Measurements from ENCODE around the gene UGT1A9. TPM values are rescaled to one million over a fixed set of nuclear protein-coding genes. Genes with fewer than 3 reads are reported as not detected.
"Not testable (repeated sequence)": the region's sequence is repeated elsewhere in the genome, so short reads cannot be mapped to it uniquely, and the experiment has no call there.

Gene UGT1A9
- total and polyA plus RNA-seq, 2 experiments from 2014 or later = not detected

DNA sequence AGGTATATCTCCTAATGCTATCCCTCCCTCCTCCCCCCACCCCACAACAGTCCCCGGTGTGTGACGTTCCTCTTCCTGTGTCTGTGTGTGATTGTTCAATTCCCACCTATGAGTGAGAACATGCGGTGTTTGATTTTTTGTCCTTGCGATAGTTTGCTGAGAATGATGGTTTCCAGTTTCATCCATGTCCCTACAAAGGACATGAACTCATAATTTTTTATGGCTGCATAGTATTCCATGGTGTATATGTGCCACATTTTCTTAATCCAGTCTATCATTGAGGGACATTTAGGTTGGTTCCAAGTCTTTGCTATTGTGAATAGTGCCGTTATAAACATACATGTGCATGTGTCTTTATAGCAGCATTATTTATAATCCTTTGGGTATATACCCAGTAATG, 29.1 kb downstream of the UGT1A9 start:
- not testable (repeated sequence) for ATAC-seq; DNase-seq (ENCODE audit: low spot score)

DNA sequence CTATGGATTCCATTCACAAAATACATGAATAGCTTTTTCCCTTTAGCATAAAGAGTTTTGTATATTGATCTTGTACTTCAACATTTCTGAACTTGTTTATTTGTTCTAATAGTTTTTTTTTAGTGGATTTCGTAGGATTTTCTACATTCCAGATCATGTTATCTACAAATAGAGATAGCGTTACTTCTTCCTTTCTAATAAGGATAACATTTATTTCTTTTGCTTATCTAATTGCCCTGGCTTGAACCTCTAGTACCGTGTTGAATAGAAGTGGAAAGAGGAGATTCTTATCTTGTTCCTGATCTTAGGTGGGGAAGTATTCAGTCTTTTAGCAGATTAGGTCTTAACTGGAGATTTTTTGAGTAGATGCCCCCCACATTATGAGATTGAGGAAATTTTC, 30.5 kb downstream of the UGT1A9 start:
- peaks cover 5% of the 10 kb centered on the region; the same call in 2 of the 3 replicates for H3K4me1 Mint-ChIP-seq

More for the DNA sequence above, 29.1 kb downstream of the UGT1A9 start:
- not testable (repeated sequence) for H3K4me3 ChIP-seq; H3K4me1 ChIP-seq (ENCODE audit: insufficient read depth); H3K9me2 ChIP-seq (ENCODE audit: insufficient read depth); H3K27me3 Mint-ChIP-seq (ENCODE audit: insufficient read depth, low read depth, poor library complexity); H3F3A ChIP-seq (replicated peaks; ENCODE audit: low read depth); H3K27ac ChIP-seq (ENCODE audit: low read depth); H4K20me1 ChIP-seq (replicated peaks; ENCODE audit: insufficient read depth); H3K27me3 ChIP-seq (ENCODE audit: insufficient read depth); H3K9me3 Mint-ChIP-seq; H3K4me1 Mint-ChIP-seq; H3K4me2 ChIP-seq; H2AFZ ChIP-seq; H3K27ac Mint-ChIP-seq; H3K4me3 Mint-ChIP-seq; H3K79me2 ChIP-seq (replicated peaks; ENCODE audit: insufficient read depth); H3K36me3 ChIP-seq (ENCODE audit: insufficient read depth); H3K36me3 Mint-ChIP-seq (ENCODE audit: low read depth)

DNA sequence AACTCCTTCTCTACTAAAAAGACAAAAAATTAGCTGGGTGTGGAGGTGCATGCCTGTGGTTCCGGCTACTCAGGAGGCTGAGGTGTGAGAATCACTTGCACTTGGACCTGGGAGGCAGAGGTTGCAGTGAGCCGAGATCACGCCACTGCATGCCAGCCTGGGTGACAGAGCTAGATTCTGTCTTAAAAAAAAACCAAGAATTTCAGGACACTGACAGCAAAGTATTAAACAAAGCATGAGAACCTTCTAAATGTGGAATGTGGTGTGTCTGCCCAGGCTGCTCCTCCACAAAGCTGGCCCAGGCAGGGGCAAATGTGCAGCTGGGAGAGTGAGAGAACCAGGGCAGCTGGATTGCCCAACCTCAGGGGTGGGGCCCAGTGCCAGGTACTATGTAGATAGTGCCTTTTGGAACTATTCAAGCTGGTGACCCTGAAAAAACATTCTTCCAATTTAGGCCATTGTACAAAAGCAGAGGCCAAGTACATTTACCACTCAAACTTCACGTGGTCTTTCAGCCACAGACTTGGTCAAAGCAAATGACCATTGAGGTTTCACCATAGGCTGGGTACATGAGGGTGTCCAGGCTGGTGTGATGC, 34.3 kb downstream of the UGT1A9 start:
- DNase-seq (ENCODE audit: low spot score) (no peak), ATAC-seq (no peak)
- Histone ChIP-seq H3K27ac (ENCODE audit: low read depth) (no peak overlapping the region), H2AFZ (no peak overlapping the region), H3K4me1 (ENCODE audit: insufficient read depth) (no peaks in the 10 kb centered on the region), H3K27me3 (ENCODE audit: insufficient read depth) (no peaks in the 10 kb centered on the region), H3F3A (replicated peaks; ENCODE audit: low read depth) (no peaks in the 10 kb centered on the region), H3K79me2 (replicated peaks; ENCODE audit: insufficient read depth) (no peaks in the 10 kb centered on the region), H3K4me2 (no peak overlapping the region), H3K4me3 (no peak overlapping the region), H4K20me1 (replicated peaks; ENCODE audit: insufficient read depth) (no peaks in the 10 kb centered on the region), H3K9me2 (ENCODE audit: insufficient read depth) (peaks cover 5% of the 10 kb centered on the region; the same call in 1 of the 2 replicates), H3K36me3 (ENCODE audit: insufficient read depth) (no peaks in the 10 kb centered on the region)
- Mint-ChIP-seq H3K27me3 (ENCODE audit: insufficient read depth, low read depth, poor library complexity) (peaks cover 2% of the 10 kb centered on the region), H3K4me3 (no peak overlapping the region), H3K36me3 (ENCODE audit: low read depth) (no peaks in the 10 kb centered on the region), H3K9me3 (no peaks in the 10 kb centered on the region), H3K27ac (no peak overlapping the region), H3K4me1 (peaks cover under 1% of the 10 kb centered on the region; the same call in 1 of the 3 replicates)
- TF ChIP-seq EZH2phosphoT487 (IDR thresholded peaks at IDR 0.05; ENCODE audit: unreplicated experiment) = no peak

More for the DNA sequence above, 30.5 kb downstream of the UGT1A9 start:
- Histone ChIP-seq H4K20me1 (replicated peaks; ENCODE audit: insufficient read depth) (no peaks in the 10 kb centered on the region), H3K27ac (ENCODE audit: low read depth) (no peak overlapping the region), H3F3A (replicated peaks; ENCODE audit: low read depth) (no peaks in the 10 kb centered on the region), H3K9me2 (ENCODE audit: insufficient read depth) (no peaks in the 10 kb centered on the region), H2AFZ (no peak overlapping the region), H3K4me2 (no peak overlapping the region), H3K79me2 (replicated peaks; ENCODE audit: insufficient read depth) (no peaks in the 10 kb centered on the region), H3K4me1 (ENCODE audit: insufficient read depth) (0 out of 2 replicates have a peak, but pooled peaks cover 5% of the 10 kb centered on the region), H3K4me3 (no peak overlapping the region), H3K27me3 (ENCODE audit: insufficient read depth) (no peaks in the 10 kb centered on the region), H3K36me3 (ENCODE audit: insufficient read depth) (no peaks in the 10 kb centered on the region)
- no peak for DNase-seq (ENCODE audit: low spot score)
- ATAC-seq = no peak
- H3K36me3 Mint-ChIP-seq (ENCODE audit: low read depth) = no peaks in the 10 kb centered on the region
- TF ChIP-seq STAT1 (IDR thresholded peaks at IDR 0.05; ENCODE audit: unreplicated experiment) (no peak), CREB1 (CRISPR knock-in tag; IDR thresholded peaks at IDR 0.05; ENCODE audit: low read depth) (no peak)
- H3K9me3 Mint-ChIP-seq = no peaks in the 10 kb centered on the region
- H3K27me3 Mint-ChIP-seq (ENCODE audit: insufficient read depth, low read depth, poor library complexity) = no peaks in the 10 kb centered on the region
- no peak overlapping the region for H3K4me3 Mint-ChIP-seq
- H3K27ac Mint-ChIP-seq = no peak overlapping the region

DNA sequence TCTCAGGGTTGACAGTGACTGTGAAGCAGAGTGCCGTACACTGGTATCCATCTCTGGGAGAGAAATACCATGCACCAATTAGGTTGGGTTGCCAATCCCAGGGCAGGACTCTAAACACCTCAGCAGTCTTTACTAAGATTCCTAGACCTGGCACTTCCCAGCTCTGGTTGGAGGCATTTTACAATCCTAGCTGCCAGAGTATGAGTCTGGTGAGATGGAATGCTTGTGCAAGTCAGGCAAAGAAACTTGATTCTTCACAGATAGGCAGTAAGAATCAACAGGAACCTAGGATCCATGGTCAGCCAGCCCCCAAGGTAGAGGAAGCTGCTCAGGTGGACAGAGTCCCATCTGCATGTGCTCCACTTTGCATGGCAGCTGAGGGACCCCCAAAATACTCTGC, 35.0 kb downstream of the UGT1A9 start:
- Histone ChIP-seq H3K27ac (ENCODE audit: low read depth) (no peak overlapping the region), H4K20me1 (replicated peaks; ENCODE audit: insufficient read depth) (no peaks in the 10 kb centered on the region), H3K4me2 (no peak overlapping the region), H3K9me2 (ENCODE audit: insufficient read depth) (peaks cover 5% of the 10 kb centered on the region; the same call in 1 of the 2 replicates), H3K79me2 (replicated peaks; ENCODE audit: insufficient read depth) (no peaks in the 10 kb centered on the region), H3F3A (replicated peaks; ENCODE audit: low read depth) (no peaks in the 10 kb centered on the region), H3K4me3 (no peak overlapping the region), H3K27me3 (ENCODE audit: insufficient read depth) (no peaks in the 10 kb centered on the region), H3K36me3 (ENCODE audit: insufficient read depth) (no peaks in the 10 kb centered on the region), H2AFZ (no peak overlapping the region), H3K4me1 (ENCODE audit: insufficient read depth) (no peaks in the 10 kb centered on the region)
- no peak for ATAC-seq
- H3K9me3 Mint-ChIP-seq = no peaks in the 10 kb centered on the region; the same call in 2 of the 3 replicates
- H3K4me1 Mint-ChIP-seq = peaks cover 4% of the 10 kb centered on the region; the same call in 1 of the 3 replicates
- DNase-seq (ENCODE audit: low spot score) = no peak
- H3K4me3 Mint-ChIP-seq = no peak overlapping the region
- no peak overlapping the region for H3K27ac Mint-ChIP-seq
- no peaks in the 10 kb centered on the region for H3K36me3 Mint-ChIP-seq (ENCODE audit: low read depth)
- H3K27me3 Mint-ChIP-seq (ENCODE audit: insufficient read depth, low read depth, poor library complexity) = peaks cover 6% of the 10 kb centered on the region
- TF ChIP-seq, protein P1, sequence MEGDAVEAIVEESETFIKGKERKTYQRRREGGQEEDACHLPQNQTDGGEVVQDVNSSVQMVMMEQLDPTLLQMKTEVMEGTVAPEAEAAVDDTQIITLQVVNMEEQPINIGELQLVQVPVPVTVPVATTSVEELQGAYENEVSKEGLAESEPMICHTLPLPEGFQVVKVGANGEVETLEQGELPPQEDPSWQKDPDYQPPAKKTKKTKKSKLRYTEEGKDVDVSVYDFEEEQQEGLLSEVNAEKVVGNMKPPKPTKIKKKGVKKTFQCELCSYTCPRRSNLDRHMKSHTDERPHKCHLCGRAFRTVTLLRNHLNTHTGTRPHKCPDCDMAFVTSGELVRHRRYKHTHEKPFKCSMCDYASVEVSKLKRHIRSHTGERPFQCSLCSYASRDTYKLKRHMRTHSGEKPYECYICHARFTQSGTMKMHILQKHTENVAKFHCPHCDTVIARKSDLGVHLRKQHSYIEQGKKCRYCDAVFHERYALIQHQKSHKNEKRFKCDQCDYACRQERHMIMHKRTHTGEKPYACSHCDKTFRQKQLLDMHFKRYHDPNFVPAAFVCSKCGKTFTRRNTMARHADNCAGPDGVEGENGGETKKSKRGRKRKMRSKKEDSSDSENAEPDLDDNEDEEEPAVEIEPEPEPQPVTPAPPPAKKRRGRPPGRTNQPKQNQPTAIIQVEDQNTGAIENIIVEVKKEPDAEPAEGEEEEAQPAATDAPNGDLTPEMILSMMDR (conservative IDR thresholded peaks at IDR 0.05; ENCODE audit: low read depth in 2 of 2) = no peak
- TF ChIP-seq, protein P2, sequence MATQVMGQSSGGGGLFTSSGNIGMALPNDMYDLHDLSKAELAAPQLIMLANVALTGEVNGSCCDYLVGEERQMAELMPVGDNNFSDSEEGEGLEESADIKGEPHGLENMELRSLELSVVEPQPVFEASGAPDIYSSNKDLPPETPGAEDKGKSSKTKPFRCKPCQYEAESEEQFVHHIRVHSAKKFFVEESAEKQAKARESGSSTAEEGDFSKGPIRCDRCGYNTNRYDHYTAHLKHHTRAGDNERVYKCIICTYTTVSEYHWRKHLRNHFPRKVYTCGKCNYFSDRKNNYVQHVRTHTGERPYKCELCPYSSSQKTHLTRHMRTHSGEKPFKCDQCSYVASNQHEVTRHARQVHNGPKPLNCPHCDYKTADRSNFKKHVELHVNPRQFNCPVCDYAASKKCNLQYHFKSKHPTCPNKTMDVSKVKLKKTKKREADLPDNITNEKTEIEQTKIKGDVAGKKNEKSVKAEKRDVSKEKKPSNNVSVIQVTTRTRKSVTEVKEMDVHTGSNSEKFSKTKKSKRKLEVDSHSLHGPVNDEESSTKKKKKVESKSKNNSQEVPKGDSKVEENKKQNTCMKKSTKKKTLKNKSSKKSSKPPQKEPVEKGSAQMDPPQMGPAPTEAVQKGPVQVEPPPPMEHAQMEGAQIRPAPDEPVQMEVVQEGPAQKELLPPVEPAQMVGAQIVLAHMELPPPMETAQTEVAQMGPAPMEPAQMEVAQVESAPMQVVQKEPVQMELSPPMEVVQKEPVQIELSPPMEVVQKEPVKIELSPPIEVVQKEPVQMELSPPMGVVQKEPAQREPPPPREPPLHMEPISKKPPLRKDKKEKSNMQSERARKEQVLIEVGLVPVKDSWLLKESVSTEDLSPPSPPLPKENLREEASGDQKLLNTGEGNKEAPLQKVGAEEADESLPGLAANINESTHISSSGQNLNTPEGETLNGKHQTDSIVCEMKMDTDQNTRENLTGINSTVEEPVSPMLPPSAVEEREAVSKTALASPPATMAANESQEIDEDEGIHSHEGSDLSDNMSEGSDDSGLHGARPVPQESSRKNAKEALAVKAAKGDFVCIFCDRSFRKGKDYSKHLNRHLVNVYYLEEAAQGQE (IDR thresholded peaks at IDR 0.05; ENCODE audit: unreplicated experiment) = no peak

Measured in GM23338 (cell line).